CD4-positive, alpha-beta T cell treated with Interleukin-4 for 1 hour (primary cell): ENCODE results near the gene MED25.

Experiments used
- DNase-seq, 2 donors: peaks; one replicate each; pipeline ENCODE4 v3.0.0-alpha.2; 2020 to 2022

The MED25 gene

GRCh38 chr19:49845414-49845813 lies 27.3 kb downstream of the MED25 start:
- DNase-seq: no peak

- no peak for DNase-seq
These were observed 28.3 kb downstream of the MED25 start for GRCh38 chr19:49846408-49846807.

- peak in 1 of 2 donors; percentile 50 for DNase-seq
These were observed 29.9 kb downstream of the MED25 start for GRCh38 chr19:49847731-49848696.

- DNase-seq: no peak
These were observed 30.8 kb downstream of the MED25 start for GRCh38 chr19:49848938-49849337.

GRCh38 chr19:49849433-49850220 lies 31.5 kb downstream of the MED25 start:
- no peak for DNase-seq

GRCh38 chr19:49850221-49850486 lies 32.1 kb downstream of the MED25 start:
- no peak for DNase-seq

- peak; percentile 90 for DNase-seq
These were observed 32.6 kb downstream of the MED25 start, which contains the start of gene PTOV1 for GRCh38 chr19:49850487-49851342. Gene PTOV1, plus strand, starts transcription at chr19:49851159.

- peak in 1 of 2 donors; percentile 42 for DNase-seq
These were observed 33.6 kb downstream of the MED25 start for GRCh38 chr19:49851456-49852259.

GRCh38 chr19:49852631-49853126 lies 34.6 kb downstream of the MED25 start:
- no peak for DNase-seq

- no peak for DNase-seq
These were observed 35.8 kb downstream of the MED25 start for GRCh38 chr19:49853852-49854377.

GRCh38 chr19:49854378-49855263 lies 36.5 kb downstream of the MED25 start:
- no peak for DNase-seq

GRCh38 chr19:49855277-49855675 lies 37.2 kb downstream of the MED25 start:
- DNase-seq: no peak

- DNase-seq: no peak
These were observed 37.8 kb downstream of the MED25 start for GRCh38 chr19:49855676-49856573.

- DNase-seq: no peak
These were observed 38.5 kb downstream of the MED25 start for GRCh38 chr19:49856574-49857021.

GRCh38 chr19:49857061-49857837 lies 39.2 kb downstream of the MED25 start:
- DNase-seq: no peak

- no peak for DNase-seq
These were observed 39.7 kb downstream of the MED25 start for GRCh38 chr19:49857838-49858087.

- no peak for DNase-seq
These were observed 40.2 kb downstream of the MED25 start for GRCh38 chr19:49858088-49858985.
